Measurements from ENCODE around the gene POU2AF2.

Gene POU2AF2

GRCh38 chr11:111229604-111230003 lies 15.9 kb upstream of the POU2AF2 start:
- ChIA-PET CTCF (interaction anchor here (0.7 to 3.5 kb wide), 23 partner anchors 9 to 1028 kb away, joined by 3 to 25 read pairs (median 4); no protein-coding TSS in a partner anchor), POLR2A (no interaction called here)
- TF ChIP-seq CTCF (IDR thresholded peaks at IDR 0.05; ENCODE audit: control extremely low read depth, extremely low read depth, low read depth, missing control alignments), result no peak
- no peak for DNase-seq (ENCODE audit: extremely low spot score)

- TF ChIP-seq CTCF (IDR thresholded peaks at IDR 0.05; ENCODE audit: control extremely low read depth, extremely low read depth, low read depth, missing control alignments), result no peak
- no peak for DNase-seq (ENCODE audit: extremely low spot score)
- ChIA-PET CTCF (interaction anchor here (0.7 to 3.5 kb wide), 29 partner anchors 9 to 1028 kb away, joined by 3 to 25 read pairs (median 3); partner anchors contain the start of gene FDX1), POLR2A (no interaction called here)
Observed at GRCh38 chr11:111230122-111230465, 15.4 kb upstream of the POU2AF2 start.

GRCh38 chr11:111231836-111232235 lies 13.7 kb upstream of the POU2AF2 start:
- TF ChIP-seq CTCF (IDR thresholded peaks at IDR 0.05; ENCODE audit: control extremely low read depth, extremely low read depth, low read depth, missing control alignments), result no peak
- POLR2A ChIA-PET, result no interaction called here
- CTCF ChIA-PET, result interaction anchor here (1.0 to 3.5 kb wide), 5 partner anchors 36 to 799 kb away, joined by 3 to 25 read pairs (median 3); no protein-coding TSS in a partner anchor
- DNase-seq (ENCODE audit: extremely low spot score), result no peak

- ChIA-PET POLR2A (no interaction called here), CTCF (no interaction called here)
- TF ChIP-seq CTCF (IDR thresholded peaks at IDR 0.05; ENCODE audit: control extremely low read depth, extremely low read depth, low read depth, missing control alignments), result no peak
- DNase-seq (ENCODE audit: extremely low spot score), result no peak
Observed at GRCh38 chr11:111236383-111236782, 9.1 kb upstream of the POU2AF2 start.

GRCh38 chr11:111237926-111238325 lies 7.6 kb upstream of the POU2AF2 start:
- TF ChIP-seq CTCF (IDR thresholded peaks at IDR 0.05; ENCODE audit: control extremely low read depth, extremely low read depth, low read depth, missing control alignments), result no peak
- ChIA-PET CTCF (no interaction called here), POLR2A (no interaction called here)
- DNase-seq (ENCODE audit: extremely low spot score), result no peak

- ChIA-PET CTCF (interaction anchor here (1.6 kb wide), 1 partner anchor 11 kb away, joined by 3 read pairs; no protein-coding TSS in a partner anchor), POLR2A (no interaction called here)
- no peak for DNase-seq (ENCODE audit: extremely low spot score)
- TF ChIP-seq CTCF (IDR thresholded peaks at IDR 0.05; ENCODE audit: control extremely low read depth, extremely low read depth, low read depth, missing control alignments), result no peak
Observed at GRCh38 chr11:111246956-111247355, 1.4 kb downstream of the POU2AF2 start.

- CTCF ChIA-PET, result no interaction called here
- no peak for DNase-seq (ENCODE audit: extremely low spot score)
- TF ChIP-seq CTCF (IDR thresholded peaks at IDR 0.05; ENCODE audit: control extremely low read depth, extremely low read depth, low read depth, missing control alignments), result no peak
- POLR2A ChIA-PET, result no interaction called here
Observed at GRCh38 chr11:111250936-111251335, 5.4 kb downstream of the POU2AF2 start.

Measured in GM10248 (cell line).